ENCODE measurements around the gene ADAM12. TPM values are rescaled to one million over a fixed set of nuclear protein-coding genes. Genes with fewer than 3 reads are reported as not detected.
"Not testable (repeated sequence)": the region's sequence is repeated elsewhere in the genome, so short reads cannot be mapped to it uniquely, and the experiment has no call there.

Gene ADAM12
- total RNA-seq, 4 donors from 2014 or later: 0.78 to 10.5 (median 1.2) TPM

GRCh38 chr10:125979976-125980375 lies 408.3 kb downstream of the ADAM12 start:
- Histone ChIP-seq H3K36me3 (no peaks in the 10 kb centered on the region), H3K27ac (no peak overlapping the region), H3K9me3 (no peaks in the 10 kb centered on the region), H3K4me3 (no peak overlapping the region), H3K4me1 (no peaks in the 10 kb centered on the region), H3K27me3 (no peaks in the 10 kb centered on the region)
- no peak for DNase-seq (ENCODE audit: low spot score in 2 of 2)
- TF ChIP-seq EP300 (IDR thresholded peaks at IDR 0.05) (no peak), POLR2A (IDR thresholded peaks at IDR 0.05) (no peak)
- TF ChIP-seq, protein P1, sequence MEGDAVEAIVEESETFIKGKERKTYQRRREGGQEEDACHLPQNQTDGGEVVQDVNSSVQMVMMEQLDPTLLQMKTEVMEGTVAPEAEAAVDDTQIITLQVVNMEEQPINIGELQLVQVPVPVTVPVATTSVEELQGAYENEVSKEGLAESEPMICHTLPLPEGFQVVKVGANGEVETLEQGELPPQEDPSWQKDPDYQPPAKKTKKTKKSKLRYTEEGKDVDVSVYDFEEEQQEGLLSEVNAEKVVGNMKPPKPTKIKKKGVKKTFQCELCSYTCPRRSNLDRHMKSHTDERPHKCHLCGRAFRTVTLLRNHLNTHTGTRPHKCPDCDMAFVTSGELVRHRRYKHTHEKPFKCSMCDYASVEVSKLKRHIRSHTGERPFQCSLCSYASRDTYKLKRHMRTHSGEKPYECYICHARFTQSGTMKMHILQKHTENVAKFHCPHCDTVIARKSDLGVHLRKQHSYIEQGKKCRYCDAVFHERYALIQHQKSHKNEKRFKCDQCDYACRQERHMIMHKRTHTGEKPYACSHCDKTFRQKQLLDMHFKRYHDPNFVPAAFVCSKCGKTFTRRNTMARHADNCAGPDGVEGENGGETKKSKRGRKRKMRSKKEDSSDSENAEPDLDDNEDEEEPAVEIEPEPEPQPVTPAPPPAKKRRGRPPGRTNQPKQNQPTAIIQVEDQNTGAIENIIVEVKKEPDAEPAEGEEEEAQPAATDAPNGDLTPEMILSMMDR (IDR thresholded peaks at IDR 0.05): no peak
- 82 to 86% methylated on average over 7 of the region's 7 CpGs for WGBS, 2 donors

DNA sequence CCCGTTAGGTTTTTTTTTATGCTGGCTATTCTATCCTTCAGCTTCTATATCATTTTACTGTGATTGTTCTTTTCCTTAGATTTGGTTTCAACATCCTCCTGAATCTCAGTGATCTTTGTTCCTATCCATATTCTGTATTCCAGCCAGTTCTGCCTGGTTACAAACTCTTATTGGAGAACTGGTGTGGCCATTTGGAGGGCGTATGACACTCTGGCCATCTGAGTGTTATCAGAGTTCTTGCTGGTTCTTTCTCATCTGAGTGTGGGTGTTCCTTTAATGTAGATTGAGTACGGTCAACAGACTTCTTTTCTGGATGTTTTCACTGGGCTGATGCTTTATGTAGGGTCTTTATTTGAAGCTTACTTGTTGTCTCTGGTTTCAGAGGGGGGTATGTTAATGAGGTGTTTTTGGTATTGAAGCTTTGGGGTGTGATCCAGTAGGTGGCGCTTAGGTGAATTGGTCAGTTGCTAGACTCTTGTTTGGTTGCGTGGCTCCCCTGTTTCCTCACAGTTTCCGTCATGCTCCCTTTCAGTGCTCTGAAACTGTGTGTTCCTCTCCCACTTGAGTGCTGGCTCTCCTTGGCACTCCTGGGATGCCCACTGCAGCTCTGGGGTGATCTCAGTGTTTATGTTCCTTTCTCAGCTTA lies 411.2 kb downstream of the ADAM12 start:
- no peak for DNase-seq (ENCODE audit: low spot score in 2 of 2)
- no peaks in the 10 kb centered on the region for H3K36me3 ChIP-seq
- TF ChIP-seq POLR2A (IDR thresholded peaks at IDR 0.05) (no peak), EP300 (IDR thresholded peaks at IDR 0.05) (no peak)
- TF ChIP-seq, protein P1 (IDR thresholded peaks at IDR 0.05): no peak
- WGBS, 2 donors: 84 to 89% methylated on average over 6 of the region's 6 CpGs
- no peaks in the 10 kb centered on the region for H3K4me1 ChIP-seq
- H3K4me3 ChIP-seq: no peak overlapping the region
- H3K9me3 ChIP-seq: no peaks in the 10 kb centered on the region
- no peak overlapping the region for H3K27ac ChIP-seq
- H3K27me3 ChIP-seq: no peaks in the 10 kb centered on the region

GRCh38 chr10:125970077-125970630 lies 418.1 kb downstream of the ADAM12 start:
- H3K27ac ChIP-seq: not testable (repeated sequence)

DNA sequence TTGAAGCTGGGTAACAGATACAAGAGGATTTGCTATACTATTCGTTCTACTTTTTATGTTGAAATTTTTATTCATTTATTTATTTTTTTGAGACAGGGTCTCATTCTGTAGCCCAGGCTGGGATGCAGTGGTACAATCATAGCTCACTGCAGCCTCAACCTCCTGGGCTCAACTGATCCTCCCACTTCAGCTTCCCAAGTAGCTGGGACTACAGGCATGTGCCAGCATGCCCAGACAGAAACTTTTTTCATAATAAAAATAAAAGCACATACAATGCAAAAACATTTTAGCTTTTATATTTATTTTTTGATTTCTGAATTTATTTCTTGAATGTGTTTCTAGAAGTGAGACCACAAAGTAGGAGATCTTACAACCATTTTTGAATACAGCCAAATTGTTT lies 420.7 kb downstream of the ADAM12 start:
- Histone ChIP-seq H3K27ac (no peak overlapping the region), H3K27me3 (no peaks in the 10 kb centered on the region), H3K9me3 (no peaks in the 10 kb centered on the region), H3K36me3 (no peaks in the 10 kb centered on the region), H3K4me1 (no peaks in the 10 kb centered on the region), H3K4me3 (no peak overlapping the region)
- TF ChIP-seq POLR2A (IDR thresholded peaks at IDR 0.05) (no peak), EP300 (IDR thresholded peaks at IDR 0.05) (no peak)
- TF ChIP-seq, protein P1 (IDR thresholded peaks at IDR 0.05): no peak
- 89 to 93% methylated on average over 1 of the region's 1 CpG for WGBS, 2 donors
- DNase-seq (ENCODE audit: low spot score in 2 of 2): no peak

More at GRCh38 chr10:125970077-125970630, 418.1 kb downstream of the ADAM12 start:
- WGBS, 2 donors: 94 to 95% methylated on average over 18 to 36 of the region's 36 CpGs
- H3K9me3 ChIP-seq; DNase-seq (ENCODE audit: low spot score in 2 of 2); H3K4me3 ChIP-seq; H3K27me3 ChIP-seq; H3K4me1 ChIP-seq; H3K36me3 ChIP-seq: not testable (repeated sequence)

GRCh38 chr10:125964558-125964957 lies 423.7 kb downstream of the ADAM12 start:
- 93 to 98% methylated on average over 2 of the region's 2 CpGs for WGBS, 2 donors
- no peak for TF ChIP-seq EP300 (IDR thresholded peaks at IDR 0.05)
- TF ChIP-seq, protein P1 (IDR thresholded peaks at IDR 0.05): no peak
- TF ChIP-seq POLR2A (IDR thresholded peaks at IDR 0.05): no peak
- Histone ChIP-seq H3K4me1 (no peaks in the 10 kb centered on the region), H3K36me3 (no peaks in the 10 kb centered on the region), H3K4me3 (no peak overlapping the region), H3K27ac (no peak overlapping the region), H3K27me3 (no peaks in the 10 kb centered on the region), H3K9me3 (peaks cover 0 to 20% (median 0%) of the 10 kb centered on the region in 4 donors)
- no peak for DNase-seq (ENCODE audit: low spot score in 2 of 2)

Small RNA genes within 50 kb of the gene (small RNA-seq; reads per million reads assigned to genes)
- not detected for gene RNA5SP328
